ENCODE data around the gene WDFY4.

DNA sequence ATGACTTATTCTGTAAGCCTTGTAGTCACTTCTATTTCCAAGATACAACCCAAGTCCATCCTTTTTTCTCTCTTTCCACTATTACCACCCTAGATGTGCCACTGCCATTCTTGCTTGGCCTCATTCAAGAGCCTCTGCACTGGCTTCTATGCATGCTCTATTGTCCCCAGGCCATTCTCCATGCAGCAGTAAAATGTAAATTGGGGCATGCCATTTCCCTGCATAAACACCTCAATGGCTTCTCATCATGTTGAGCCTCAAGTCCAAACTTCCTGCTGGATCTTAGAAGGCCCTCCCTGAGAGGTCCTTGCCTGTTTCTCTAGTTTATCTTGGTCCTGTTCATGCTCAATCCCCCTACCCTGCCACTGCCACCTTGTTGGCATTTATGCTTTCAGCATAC, 23.2 kb upstream of the WDFY4 start:
- TF ChIP-seq, protein P1, sequence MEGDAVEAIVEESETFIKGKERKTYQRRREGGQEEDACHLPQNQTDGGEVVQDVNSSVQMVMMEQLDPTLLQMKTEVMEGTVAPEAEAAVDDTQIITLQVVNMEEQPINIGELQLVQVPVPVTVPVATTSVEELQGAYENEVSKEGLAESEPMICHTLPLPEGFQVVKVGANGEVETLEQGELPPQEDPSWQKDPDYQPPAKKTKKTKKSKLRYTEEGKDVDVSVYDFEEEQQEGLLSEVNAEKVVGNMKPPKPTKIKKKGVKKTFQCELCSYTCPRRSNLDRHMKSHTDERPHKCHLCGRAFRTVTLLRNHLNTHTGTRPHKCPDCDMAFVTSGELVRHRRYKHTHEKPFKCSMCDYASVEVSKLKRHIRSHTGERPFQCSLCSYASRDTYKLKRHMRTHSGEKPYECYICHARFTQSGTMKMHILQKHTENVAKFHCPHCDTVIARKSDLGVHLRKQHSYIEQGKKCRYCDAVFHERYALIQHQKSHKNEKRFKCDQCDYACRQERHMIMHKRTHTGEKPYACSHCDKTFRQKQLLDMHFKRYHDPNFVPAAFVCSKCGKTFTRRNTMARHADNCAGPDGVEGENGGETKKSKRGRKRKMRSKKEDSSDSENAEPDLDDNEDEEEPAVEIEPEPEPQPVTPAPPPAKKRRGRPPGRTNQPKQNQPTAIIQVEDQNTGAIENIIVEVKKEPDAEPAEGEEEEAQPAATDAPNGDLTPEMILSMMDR (IDR thresholded peaks at IDR 0.05; ENCODE audit: insufficient read depth, low read length, poor library complexity, severe bottlenecking) = no peak
- no peak for TF ChIP-seq EZH2phosphoT487 (conservative IDR thresholded peaks at IDR 0.05; ENCODE audit: low read length)
